HCT116 (cell line): ENCODE measurements around the gene MPHOSPH8. TPM values are rescaled to one million over a fixed set of nuclear protein-coding genes. Genes with fewer than 3 reads are reported as not detected.

Experiments used
- ATAC-seq: fragments of 200-7000 bp; cut with Tn5 transposase; 2 replicates; pipeline ENCODE4 v1.9.1; 2020; ENCODE audit warnings: mild to moderate bottlenecking, moderate library complexity
- BruUV-seq: library from RNA; stranded (reverse); fragments of 400-500 nt; replicated peaks from 2 replicates; lab custom pipeline; 2021; lab: Mats Ljungman, UMichigan
- CTCF ChIA-PET: fragments of 300-600 bp; sonication (Branson Sonifier 250); formaldehyde crosslinking; loops from one replicate; lab custom pipeline; 2021; ENCODE audit warnings: antibody characterized with exemption; lab: Charles Lee
- POLR2A ChIA-PET: fragments of 300-600, 350-600 bp; sonication (Branson Sonifier 250); formaldehyde crosslinking; loops from one replicate; lab custom pipeline; 2021; ENCODE audit warnings: antibody characterized with exemption; lab: Charles Lee
- RAD21 ChIA-PET, 2 experiments: fragments of 300-600 bp; sonication (Branson Sonifier 250); formaldehyde crosslinking; loops; one replicate each; lab custom pipeline; 2023; ENCODE audit warnings: low total read pairs in 2 of 2; ENCODE audit not compliant: uncharacterized antibody in 2 of 2, unreplicated experiment in 2 of 2, low non-redundant PET in 1 of 2; lab: Charles Lee
- DNase-seq: peaks from one replicate; pipeline ENCODE4 v3.0.0-alpha.2; 2010; ENCODE audit warnings: low read depth, low spot score
- H2AFZ ChIP-seq: fragments of 200-600 bp; shearing (Covaris generic), sonication (generic); 2 replicates; pipeline ENCODE4 v1.6.1; 2017; ENCODE audit warnings: low read depth, mixed run types, mixed read lengths, antibody characterized with exemption, low read length; ENCODE audit not compliant: poor library complexity, severe bottlenecking
- H3K27ac ChIP-seq: 2 replicates; pipeline ENCODE4 v1.5.1; 2012; ENCODE audit warnings: low read depth, low read length
- H3K27me3 ChIP-seq: fragments of 200-600 bp; sonication (generic); 2 replicates; pipeline ENCODE4 v1.6.1; 2016; ENCODE audit warnings: mixed run types, low read length, mixed read lengths; ENCODE audit not compliant: insufficient read depth
- H3K36me3 ChIP-seq, 2 experiments: fragments of 200-500 bp in 1 of 2; fragments of 200-600 bp in 1 of 2; sonication (Bioruptor generic) in 1 of 2; sonication (generic) in 1 of 2; 2 replicates each; pipeline versions ENCODE4 v1.5.1 to v1.6.1; 2014 to 2016; ENCODE audit warnings: low read length in 2 of 2, inconsistent platforms in 1 of 2, mixed read lengths in 1 of 2, mixed run types in 1 of 2; ENCODE audit not compliant: insufficient read depth in 2 of 2, control insufficient read depth in 1 of 2
- H3K4me1 ChIP-seq, 2 experiments: fragments of 200-600 bp in 1 of 2; sonication (generic) in 1 of 2; 2 replicates each; pipeline versions ENCODE4 v1.5.1 to v1.6.1; 2012 to 2017; ENCODE audit warnings: low read length in 2 of 2, inconsistent platforms in 1 of 2, mild to moderate bottlenecking in 1 of 2, mixed read lengths in 1 of 2, mixed run types in 1 of 2, moderate library complexity in 1 of 2; ENCODE audit not compliant: insufficient read depth in 2 of 2, control insufficient read depth in 1 of 2
- H3K4me2 ChIP-seq: fragments of 200-600 bp; sonication (generic); 2 replicates; pipeline ENCODE4 v1.6.1; 2017; ENCODE audit warnings: mixed run types, low read length, mixed read lengths
- H3K4me3 ChIP-seq, 2 experiments: fragments of 200-600 bp in 1 of 2; sonication (generic) in 1 of 2; replicated peaks in 1 of 2; 2 replicates each; pipeline ENCODE4 v1.5.1; 2011 to 2016; ENCODE audit warnings: low read length in 2 of 2, control low read depth in 1 of 2, low read depth in 1 of 2, mild to moderate bottlenecking in 1 of 2, mixed read lengths in 1 of 2, mixed run types in 1 of 2
- H3K79me2 ChIP-seq: fragments of 200-600 bp; sonication (generic); 2 replicates; pipeline ENCODE4 v1.6.1; 2017; ENCODE audit warnings: mild to moderate bottlenecking, mixed run types, low read length, moderate library complexity, mixed read lengths; ENCODE audit not compliant: insufficient read depth
- H3K9ac ChIP-seq: fragments of 200-600 bp; sonication (generic); 2 replicates; pipeline ENCODE4 v1.6.1; 2016; ENCODE audit warnings: low read length, mixed read lengths
- H3K9me2 ChIP-seq: fragments of 200-600 bp; sonication (generic), shearing (Covaris generic); 2 replicates; pipeline ENCODE4 v1.6.1; 2017; ENCODE audit warnings: mixed run types, mild to moderate bottlenecking, moderate library complexity; ENCODE audit not compliant: insufficient read depth
- H3K9me3 ChIP-seq, 2 experiments: fragments of 200-500 bp in 1 of 2; fragments of 200-600 bp in 1 of 2; sonication (Bioruptor generic) in 1 of 2; sonication (generic) in 1 of 2; 2 replicates each; pipeline ENCODE4 v1.6.1; 2014 to 2017; ENCODE audit warnings: low read length in 2 of 2, mixed read lengths in 2 of 2, inconsistent platforms in 1 of 2, low read depth in 1 of 2, mild to moderate bottlenecking in 1 of 2, mixed run types in 1 of 2, moderate library complexity in 1 of 2; ENCODE audit not compliant: control insufficient read depth in 1 of 2, insufficient read depth in 1 of 2
- H4K20me1 ChIP-seq: fragments of 200-600 bp; sonication (generic), shearing (Covaris generic); 2 replicates; pipeline ENCODE4 v1.6.1; 2017; ENCODE audit warnings: mixed run types, mild to moderate bottlenecking, moderate library complexity; ENCODE audit not compliant: insufficient read depth
- CBX3 ChIP-seq: IDR thresholded peaks from 2 replicates; pipeline ENCODE4 v1.6.1; 2012; ENCODE audit warnings: low read depth
- CEBPB ChIP-seq: IDR thresholded peaks from 2 replicates; pipeline ENCODE4 v1.6.1; 2012; ENCODE audit warnings: low read depth
- ELF1 ChIP-seq: IDR thresholded peaks from 2 replicates; pipeline ENCODE4 v1.6.1; 2012; ENCODE audit warnings: low read depth, borderline replicate concordance
- EZH2phosphoT487 ChIP-seq: fragments of 200-600 bp; IDR thresholded peaks from 2 replicates; pipeline ENCODE4 v1.6.1; 2018; ENCODE audit warnings: antibody characterized with exemption, borderline replicate concordance
- JUND ChIP-seq: IDR thresholded peaks from 2 replicates; pipeline ENCODE4 v1.6.1; 2012
- POLR2A ChIP-seq: IDR thresholded peaks from 2 replicates; pipeline ENCODE4 v1.7.0; 2011; ENCODE audit warnings: borderline replicate concordance; ENCODE audit not compliant: insufficient read depth, insufficient read length; ENCODE audit errors: extremely low read depth
- POLR2AphosphoS5 ChIP-seq: IDR thresholded peaks from 2 replicates; pipeline ENCODE4 v1.6.1; 2011; ENCODE audit warnings: mild to moderate bottlenecking, low read depth, low read length, moderate library complexity
- RAD21 ChIP-seq: IDR thresholded peaks from 2 replicates; pipeline ENCODE4 v1.6.1; 2012; ENCODE audit warnings: low read depth, mild to moderate bottlenecking
- SIN3A ChIP-seq: IDR thresholded peaks from 2 replicates; pipeline ENCODE4 v1.6.1; 2012; ENCODE audit warnings: low read depth
- SP1 ChIP-seq: IDR thresholded peaks from 2 replicates; pipeline ENCODE4 v1.6.1; 2012; ENCODE audit warnings: low read depth
- SRF ChIP-seq: IDR thresholded peaks from 2 replicates; pipeline ENCODE4 v1.6.1; 2012; ENCODE audit warnings: low read depth
- TCF7L2 ChIP-seq: IDR thresholded peaks from 2 replicates; pipeline ENCODE4 v1.7.0; 2011; ENCODE audit warnings: borderline replicate concordance, inconsistent platforms; ENCODE audit not compliant: insufficient read depth, insufficient read length; ENCODE audit errors: extremely low read depth
- YY1 ChIP-seq: IDR thresholded peaks from 2 replicates; pipeline ENCODE4 v1.6.1; 2011; ENCODE audit warnings: low read length, low read depth, moderate library complexity, mild to moderate bottlenecking; ENCODE audit not compliant: insufficient replicate concordance; ENCODE audit errors: extremely low read depth
- ZFX ChIP-seq: fragments of 450-650 bp; IDR thresholded peaks from 2 replicates; pipeline ENCODE4 v1.6.1; 2017
- ZNF274 ChIP-seq: fragments of 200-500 bp; sonication (Bioruptor generic); IDR thresholded peaks from 2 replicates; pipeline ENCODE4 v1.6.1; 2014; ENCODE audit warnings: mild to moderate bottlenecking, low read depth, low read length, inconsistent platforms
- intact Hi-C: fragments of 100-400 bp; cut with micrococcal nuclease; formaldehyde crosslinking; loops from 2 replicates; pipeline ENCODE4 v1.10.0; 2022
- total RNA-seq: library from RNA; stranded (reverse); gene quantifications from one replicate; pipeline ENCODE4 v1.2.1, GENCODE V29; 2021; ENCODE audit not compliant: unreplicated experiment
- TF ChIP-seq, protein P1 (sequence below): IDR thresholded peaks from 2 replicates; pipeline ENCODE4 v1.6.1; 2012
- TF ChIP-seq, protein P2 (sequence below): IDR thresholded peaks from 2 replicates; pipeline ENCODE4 v1.6.1; 2011; ENCODE audit warnings: mild to moderate bottlenecking, low read length, moderate library complexity; ENCODE audit not compliant: insufficient replicate concordance; ENCODE audit errors: extremely low read depth
- TF ChIP-seq, protein P3 (sequence below): IDR thresholded peaks from 2 replicates; pipeline ENCODE4 v1.6.1; 2012; ENCODE audit warnings: low read depth
- TF ChIP-seq, protein P4 (sequence below): IDR thresholded peaks from 2 replicates; pipeline ENCODE4 v1.6.1; 2012

The MPHOSPH8 gene
- total RNA-seq, 1 experiment from 2014 or later = 21.5 TPM

DNA sequence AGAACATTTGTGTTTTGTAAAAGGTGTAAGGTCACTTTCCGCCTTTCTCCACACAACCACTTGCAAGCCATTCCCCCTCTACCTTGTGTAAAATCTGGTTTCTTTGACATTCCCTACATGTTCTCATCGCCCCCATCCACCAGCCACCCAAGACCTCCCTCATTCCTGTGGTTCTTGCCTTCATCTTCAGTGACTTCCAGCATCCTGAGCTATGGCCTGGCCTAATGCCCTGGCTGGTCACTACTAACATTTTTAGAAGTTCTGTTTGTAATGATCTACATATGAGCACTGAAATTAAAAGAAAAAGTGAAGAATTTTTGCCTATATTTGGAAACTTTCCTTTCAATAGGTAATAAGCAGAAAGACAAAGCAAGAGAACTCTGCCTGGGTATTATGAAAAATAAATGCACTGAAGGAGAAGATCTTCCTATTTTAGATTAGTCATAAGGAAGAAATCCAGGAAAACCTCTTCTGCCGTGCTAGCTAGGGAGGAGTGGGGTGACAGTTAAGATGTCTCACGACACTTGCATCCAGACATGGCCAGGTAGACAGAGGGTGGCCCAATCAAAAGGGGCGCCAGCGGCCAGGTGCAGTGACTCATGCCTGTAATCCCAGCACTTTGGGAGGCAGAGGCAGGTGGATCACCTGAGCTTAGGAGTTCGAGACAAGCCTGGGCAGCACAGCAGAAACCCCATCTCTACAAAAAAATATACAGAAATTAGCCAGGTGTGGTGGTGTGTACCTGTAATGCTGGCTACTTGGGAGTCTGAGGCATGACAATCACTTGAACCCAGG, 28.1 kb upstream of the MPHOSPH8 start:
- H2AFZ ChIP-seq = no peak overlapping the region
- ChIA-PET POLR2A (no interaction called here), CTCF (no interaction called here), RAD21 (no interaction called here)
- no peak overlapping the region for H3K4me3 ChIP-seq
- 0 out of 2 replicates have a peak overlapping the region, but pooled peaks have one; percentile 6 for H3K9ac ChIP-seq
- peaks cover 89% of the 10 kb centered on the region for H3K79me2 ChIP-seq
- no peaks in the 10 kb centered on the region for H3K9me2 ChIP-seq
- peak overlapping the region; percentile 76 for H3K4me2 ChIP-seq
- DNase-seq (peak; percentile 40), ATAC-seq (peak; percentile 57)
- peaks cover 3% of the 10 kb centered on the region; the same call in 1 of the 2 replicates for H4K20me1 ChIP-seq
- BruUV-seq = no TSS peak
- intact Hi-C loops = no loop called here
- H3K36me3 ChIP-seq = no peaks in the 10 kb centered on the region
- peaks cover 28 to 52% of the 10 kb centered on the region in 2 experiments for H3K4me1 ChIP-seq
- no peaks in the 10 kb centered on the region for H3K9me3 ChIP-seq
- peak overlapping the region; percentile 69 for H3K27ac ChIP-seq
- no peaks in the 10 kb centered on the region for H3K27me3 ChIP-seq
- TF ChIP-seq SRF (no peak), CBX3 (peak; percentile 21; the same call in 1 of the 2 replicates), RAD21 (no peak), SP1 (peak; percentile 39; the same call in 1 of the 2 replicates), JUND (peak; percentile 38; the same call in 1 of the 2 replicates), SIN3A (0 out of 2 replicates have a peak, but pooled peaks have one; percentile 20), ELF1 (no peak), ZFX (no peak), ZNF274 (no peak), POLR2AphosphoS5 (no peak), POLR2A (no peak), CEBPB (no peak), EZH2phosphoT487 (no peak), YY1 (no peak), TCF7L2 (no peak)
- TF ChIP-seq, protein P1, sequence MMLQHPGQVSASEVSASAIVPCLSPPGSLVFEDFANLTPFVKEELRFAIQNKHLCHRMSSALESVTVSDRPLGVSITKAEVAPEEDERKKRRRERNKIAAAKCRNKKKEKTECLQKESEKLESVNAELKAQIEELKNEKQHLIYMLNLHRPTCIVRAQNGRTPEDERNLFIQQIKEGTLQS = no peak
- TF ChIP-seq, protein P2, sequence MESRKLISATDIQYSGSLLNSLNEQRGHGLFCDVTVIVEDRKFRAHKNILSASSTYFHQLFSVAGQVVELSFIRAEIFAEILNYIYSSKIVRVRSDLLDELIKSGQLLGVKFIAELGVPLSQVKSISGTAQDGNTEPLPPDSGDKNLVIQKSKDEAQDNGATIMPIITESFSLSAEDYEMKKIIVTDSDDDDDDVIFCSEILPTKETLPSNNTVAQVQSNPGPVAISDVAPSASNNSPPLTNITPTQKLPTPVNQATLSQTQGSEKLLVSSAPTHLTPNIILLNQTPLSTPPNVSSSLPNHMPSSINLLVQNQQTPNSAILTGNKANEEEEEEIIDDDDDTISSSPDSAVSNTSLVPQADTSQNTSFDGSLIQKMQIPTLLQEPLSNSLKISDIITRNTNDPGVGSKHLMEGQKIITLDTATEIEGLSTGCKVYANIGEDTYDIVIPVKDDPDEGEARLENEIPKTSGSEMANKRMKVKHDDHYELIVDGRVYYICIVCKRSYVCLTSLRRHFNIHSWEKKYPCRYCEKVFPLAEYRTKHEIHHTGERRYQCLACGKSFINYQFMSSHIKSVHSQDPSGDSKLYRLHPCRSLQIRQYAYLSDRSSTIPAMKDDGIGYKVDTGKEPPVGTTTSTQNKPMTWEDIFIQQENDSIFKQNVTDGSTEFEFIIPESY = no peak
- TF ChIP-seq, protein P3, sequence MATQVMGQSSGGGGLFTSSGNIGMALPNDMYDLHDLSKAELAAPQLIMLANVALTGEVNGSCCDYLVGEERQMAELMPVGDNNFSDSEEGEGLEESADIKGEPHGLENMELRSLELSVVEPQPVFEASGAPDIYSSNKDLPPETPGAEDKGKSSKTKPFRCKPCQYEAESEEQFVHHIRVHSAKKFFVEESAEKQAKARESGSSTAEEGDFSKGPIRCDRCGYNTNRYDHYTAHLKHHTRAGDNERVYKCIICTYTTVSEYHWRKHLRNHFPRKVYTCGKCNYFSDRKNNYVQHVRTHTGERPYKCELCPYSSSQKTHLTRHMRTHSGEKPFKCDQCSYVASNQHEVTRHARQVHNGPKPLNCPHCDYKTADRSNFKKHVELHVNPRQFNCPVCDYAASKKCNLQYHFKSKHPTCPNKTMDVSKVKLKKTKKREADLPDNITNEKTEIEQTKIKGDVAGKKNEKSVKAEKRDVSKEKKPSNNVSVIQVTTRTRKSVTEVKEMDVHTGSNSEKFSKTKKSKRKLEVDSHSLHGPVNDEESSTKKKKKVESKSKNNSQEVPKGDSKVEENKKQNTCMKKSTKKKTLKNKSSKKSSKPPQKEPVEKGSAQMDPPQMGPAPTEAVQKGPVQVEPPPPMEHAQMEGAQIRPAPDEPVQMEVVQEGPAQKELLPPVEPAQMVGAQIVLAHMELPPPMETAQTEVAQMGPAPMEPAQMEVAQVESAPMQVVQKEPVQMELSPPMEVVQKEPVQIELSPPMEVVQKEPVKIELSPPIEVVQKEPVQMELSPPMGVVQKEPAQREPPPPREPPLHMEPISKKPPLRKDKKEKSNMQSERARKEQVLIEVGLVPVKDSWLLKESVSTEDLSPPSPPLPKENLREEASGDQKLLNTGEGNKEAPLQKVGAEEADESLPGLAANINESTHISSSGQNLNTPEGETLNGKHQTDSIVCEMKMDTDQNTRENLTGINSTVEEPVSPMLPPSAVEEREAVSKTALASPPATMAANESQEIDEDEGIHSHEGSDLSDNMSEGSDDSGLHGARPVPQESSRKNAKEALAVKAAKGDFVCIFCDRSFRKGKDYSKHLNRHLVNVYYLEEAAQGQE = no peak
- TF ChIP-seq, protein P4, sequence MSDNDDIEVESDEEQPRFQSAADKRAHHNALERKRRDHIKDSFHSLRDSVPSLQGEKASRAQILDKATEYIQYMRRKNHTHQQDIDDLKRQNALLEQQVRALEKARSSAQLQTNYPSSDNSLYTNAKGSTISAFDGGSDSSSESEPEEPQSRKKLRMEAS = no peak
